Measurements from ENCODE around the gene PSIP1.
"Not testable (repeated sequence)": the region's sequence is repeated elsewhere in the genome, so short reads cannot be mapped to it uniquely, and the experiment has no call there.

The PSIP1 gene

GRCh38 chr9:15501803-15502202 lies 9.0 kb downstream of the PSIP1 start:
- DNase-seq: no peak

GRCh38 chr9:15501179-15501578 lies 9.6 kb downstream of the PSIP1 start:
- peak; percentile 95 for DNase-seq

- no peak for DNase-seq
Measured at GRCh38 chr9:15499139-15499538, 11.6 kb downstream of the PSIP1 start.

GRCh38 chr9:15498246-15498995 lies 12.3 kb downstream of the PSIP1 start:
- DNase-seq: no peak

GRCh38 chr9:15492485-15493150 lies 18.2 kb downstream of the PSIP1 start:
- no peak for DNase-seq

- DNase-seq: no peak
Measured at GRCh38 chr9:15491950-15492349, 18.8 kb downstream of the PSIP1 start.

- DNase-seq: no peak
Measured at GRCh38 chr9:15485836-15486666, 24.7 kb downstream of the PSIP1 start.

GRCh38 chr9:15484802-15485201 lies 26.0 kb downstream of the PSIP1 start:
- DNase-seq: no peak

GRCh38 chr9:15482146-15482545 lies 28.6 kb downstream of the PSIP1 start:
- no peak for DNase-seq

GRCh38 chr9:15480028-15480427 lies 30.7 kb downstream of the PSIP1 start:
- no peak for DNase-seq

GRCh38 chr9:15475923-15476536 lies 34.7 kb downstream of the PSIP1 start:
- DNase-seq: no peak

GRCh38 chr9:15469862-15470261 lies 40.9 kb downstream of the PSIP1 start:
- DNase-seq: peak; percentile 8

- DNase-seq: peak; percentile 11
Measured at GRCh38 chr9:15469406-15469805, 41.4 kb downstream of the PSIP1 start.

GRCh38 chr9:15468145-15468544 lies 42.6 kb downstream of the PSIP1 start:
- DNase-seq: peak; percentile 27

GRCh38 chr9:15461601-15462000 lies 49.2 kb downstream of the PSIP1 start:
- DNase-seq: no peak

GRCh38 chr9:15461056-15461455 lies 49.7 kb downstream of the PSIP1 start:
- no peak for DNase-seq

- DNase-seq: no peak
Measured at GRCh38 chr9:15453956-15454355, 56.8 kb downstream of the PSIP1 start.

- DNase-seq: no peak
Measured at GRCh38 chr9:15444141-15444540, 66.6 kb downstream of the PSIP1 start.

- not testable (repeated sequence) for DNase-seq
Measured at GRCh38 chr9:15442264-15442663, 68.5 kb downstream of the PSIP1 start.

GRCh38 chr9:15441841-15442240 lies 68.9 kb downstream of the PSIP1 start:
- DNase-seq: not testable (repeated sequence)

GRCh38 chr9:15438891-15439290 lies 71.9 kb downstream of the PSIP1 start:
- no peak for DNase-seq

- DNase-seq: no peak
Measured at GRCh38 chr9:15433661-15434060, 77.1 kb downstream of the PSIP1 start.

- DNase-seq: no peak
Measured at GRCh38 chr9:15433191-15433590, 77.6 kb downstream of the PSIP1 start.

Data from NCI-H748 treated with DMSO at 0.1 percent for 48 hours (cell line).